Hepatic stellate cell (primary cell): Measurements from ENCODE around the gene BSCL2.
"Not testable (repeated sequence)": the region's sequence is repeated elsewhere in the genome, so short reads cannot be mapped to it uniquely, and the experiment has no call there.

Experiments
- DNase-seq: peaks from one replicate; pipeline ENCODE4 v3.0.0; 2011; ENCODE audit warnings: low spot score

BSCL2 gene

DNA sequence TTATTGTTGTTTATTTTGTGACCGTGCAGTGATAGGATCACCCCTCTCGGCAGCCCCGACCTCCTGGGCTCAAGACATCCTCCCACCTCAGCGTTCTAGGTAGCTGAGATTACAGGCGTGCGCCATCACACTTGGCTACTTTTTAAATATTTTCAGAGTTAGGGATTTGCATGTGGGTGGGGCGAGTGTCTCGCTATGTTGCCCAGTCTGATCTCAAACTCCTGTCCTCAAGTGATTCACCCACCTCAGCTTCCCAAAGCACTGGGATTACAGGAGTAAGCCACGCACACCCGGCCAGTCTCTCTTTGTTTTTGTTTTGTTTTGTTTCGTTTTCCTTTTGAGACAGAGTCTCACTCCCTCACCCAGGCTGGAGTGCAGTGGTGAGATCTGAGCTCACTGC is 52.9 kb downstream of the BSCL2 start:
- DNase-seq = no peak

DNA sequence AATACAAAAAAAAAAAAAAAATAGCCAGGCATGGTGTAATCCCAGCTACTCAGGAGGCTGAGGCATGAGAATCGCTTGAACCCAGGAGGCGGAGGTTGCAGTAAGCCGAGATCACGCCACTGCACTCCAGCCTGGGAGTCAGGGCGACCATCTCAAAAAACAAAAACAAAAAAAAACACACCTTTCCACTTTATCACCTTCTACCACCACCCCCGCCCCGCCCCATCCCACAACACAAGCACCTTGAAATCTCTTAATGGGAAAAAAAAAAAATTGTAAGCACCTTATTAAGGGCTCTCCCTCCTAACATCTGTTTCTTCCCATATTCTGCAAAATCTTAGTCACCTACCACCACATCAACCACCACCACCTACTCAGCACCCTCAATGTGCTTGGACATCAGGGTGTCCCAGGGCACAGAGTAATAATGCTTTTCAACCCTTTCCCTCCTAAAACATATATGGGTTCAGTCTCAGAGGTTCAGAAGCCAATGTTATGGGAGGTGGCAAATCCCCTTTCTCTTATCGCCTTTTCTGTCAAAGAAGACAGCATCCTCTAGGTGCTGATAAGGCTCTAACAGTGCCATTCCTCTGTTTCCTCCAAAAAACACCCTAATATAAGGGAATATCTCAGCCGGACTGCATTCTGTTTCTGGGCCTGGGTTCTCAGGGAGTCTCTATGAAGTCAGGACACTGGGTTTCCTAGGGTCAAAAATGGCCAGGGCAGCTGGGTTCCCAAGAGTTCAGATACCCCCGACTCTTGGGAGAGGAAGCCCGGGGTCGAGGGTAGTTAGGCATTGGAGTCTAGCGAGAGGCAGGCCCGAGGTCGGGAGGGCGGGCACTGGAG is 54.8 kb downstream of the BSCL2 start:
- no peak for DNase-seq

DNA sequence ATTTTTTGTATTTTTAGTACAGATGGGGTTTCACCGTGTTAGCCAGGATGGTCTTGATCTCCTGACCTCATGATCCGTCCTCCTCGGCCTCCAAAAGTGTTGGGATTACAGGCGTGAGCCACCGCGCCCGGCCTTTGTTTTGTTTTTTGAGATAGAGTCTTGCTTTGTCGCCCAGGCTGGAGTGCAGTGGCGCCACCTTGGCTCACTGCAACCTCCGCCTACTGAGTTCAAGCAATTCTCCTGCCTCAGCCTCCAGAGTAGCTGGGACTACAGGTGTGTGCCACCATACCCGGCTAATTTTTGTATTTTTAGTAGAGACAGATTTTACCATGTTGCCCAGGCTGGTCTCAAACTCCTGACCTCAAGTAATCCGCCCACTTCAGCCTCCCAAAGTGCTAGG is 56.9 kb downstream of the BSCL2 start:
- not testable (repeated sequence) for DNase-seq

DNA sequence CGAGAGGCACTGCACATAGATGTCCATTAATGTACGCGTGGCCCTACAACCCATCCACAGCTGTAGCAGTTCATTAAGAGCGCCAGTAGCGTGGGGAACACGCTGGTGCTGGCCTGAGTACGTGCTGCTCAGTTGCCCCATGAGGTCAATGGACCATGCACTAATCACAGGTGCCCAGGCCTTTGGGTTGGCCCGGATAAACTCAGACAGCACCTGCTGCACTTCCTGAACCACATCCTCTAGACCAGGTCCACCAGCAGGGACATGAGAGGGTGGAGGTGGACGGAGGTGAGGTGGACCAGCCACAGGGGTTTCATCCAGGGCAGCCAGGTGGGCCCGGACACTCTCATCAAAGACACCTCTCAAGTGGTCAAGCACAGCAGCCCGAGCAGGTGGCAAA is 57.7 kb downstream of the BSCL2 start:
- no peak for DNase-seq

DNA sequence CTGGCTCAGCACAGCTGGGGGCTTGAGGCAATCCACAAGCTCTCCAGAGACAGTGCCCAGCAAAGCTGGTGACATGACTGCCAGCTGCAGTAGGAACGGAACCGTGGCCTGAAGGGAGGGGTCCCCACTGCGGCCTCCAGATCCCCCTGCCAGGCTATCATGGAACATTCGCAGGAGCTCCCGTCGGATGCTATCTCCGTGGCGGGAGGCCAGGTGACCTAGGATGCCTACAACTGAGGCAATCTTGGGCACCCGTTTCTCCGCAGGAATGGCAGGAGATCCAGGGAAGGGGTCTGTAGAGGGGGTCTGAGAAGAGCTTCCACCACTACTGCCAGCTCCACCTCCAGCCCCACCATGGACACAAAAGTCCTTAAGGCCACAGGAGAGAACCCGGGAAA is 58.3 kb downstream of the BSCL2 start:
- no peak for DNase-seq

DNA sequence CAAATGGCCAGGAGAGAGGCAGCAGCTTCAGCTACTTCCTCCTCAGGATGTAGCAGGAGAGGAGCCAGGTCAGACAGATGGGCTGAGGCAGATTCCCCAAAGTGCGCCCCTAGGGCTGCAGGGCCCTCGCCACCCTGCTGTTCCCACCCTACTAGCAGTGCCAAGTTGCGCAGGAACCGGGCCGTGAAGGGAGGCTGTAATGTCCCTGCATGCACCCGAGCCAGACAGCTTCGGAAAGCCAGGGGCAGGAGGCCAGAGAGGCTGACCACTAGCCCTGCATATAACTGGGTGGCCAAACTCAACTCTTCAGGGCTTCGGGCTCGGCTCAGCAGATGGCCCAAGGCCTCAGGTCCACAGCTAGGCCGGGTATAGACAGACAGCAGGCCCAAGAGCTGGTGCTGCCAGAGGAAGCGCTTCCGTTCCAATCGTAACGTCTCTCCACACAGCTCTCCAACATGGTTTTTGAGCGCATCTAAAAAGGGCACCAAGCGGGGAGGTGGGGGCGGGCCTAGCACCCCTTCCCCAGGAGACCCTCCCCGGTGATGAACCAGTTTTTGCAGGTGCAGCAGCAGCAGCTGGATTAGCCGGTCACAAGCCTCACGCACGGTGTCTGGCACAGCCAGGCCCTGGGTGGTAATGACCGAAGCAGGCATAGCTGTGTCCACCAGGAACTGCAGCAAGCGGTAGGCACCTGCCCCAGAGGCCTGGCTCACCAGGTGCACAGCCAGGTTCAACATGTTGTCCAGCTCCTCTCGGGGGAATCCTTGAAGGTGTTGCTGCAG is 58.8 kb downstream of the BSCL2 start:
- no peak for DNase-seq

DNA sequence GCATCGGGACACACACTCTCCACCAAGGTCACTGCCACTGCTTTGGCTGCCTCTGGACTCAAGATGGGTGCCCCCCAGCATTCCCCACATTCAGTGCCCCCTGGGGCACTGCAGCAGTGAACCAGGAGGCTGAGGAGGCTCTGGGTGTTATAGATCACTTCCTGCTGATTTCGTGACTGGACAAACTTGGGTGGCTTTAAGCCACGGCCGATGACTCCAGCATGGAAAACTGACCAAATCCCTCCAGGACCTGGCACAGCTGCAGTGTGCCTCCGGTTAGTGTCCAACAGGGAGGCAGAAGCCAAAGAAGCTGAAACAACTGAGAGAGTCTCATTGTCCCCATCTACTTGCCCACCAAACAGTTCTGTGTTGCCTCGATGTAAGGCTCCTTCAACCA is 59.6 kb downstream of the BSCL2 start:
- DNase-seq = no peak

DNA sequence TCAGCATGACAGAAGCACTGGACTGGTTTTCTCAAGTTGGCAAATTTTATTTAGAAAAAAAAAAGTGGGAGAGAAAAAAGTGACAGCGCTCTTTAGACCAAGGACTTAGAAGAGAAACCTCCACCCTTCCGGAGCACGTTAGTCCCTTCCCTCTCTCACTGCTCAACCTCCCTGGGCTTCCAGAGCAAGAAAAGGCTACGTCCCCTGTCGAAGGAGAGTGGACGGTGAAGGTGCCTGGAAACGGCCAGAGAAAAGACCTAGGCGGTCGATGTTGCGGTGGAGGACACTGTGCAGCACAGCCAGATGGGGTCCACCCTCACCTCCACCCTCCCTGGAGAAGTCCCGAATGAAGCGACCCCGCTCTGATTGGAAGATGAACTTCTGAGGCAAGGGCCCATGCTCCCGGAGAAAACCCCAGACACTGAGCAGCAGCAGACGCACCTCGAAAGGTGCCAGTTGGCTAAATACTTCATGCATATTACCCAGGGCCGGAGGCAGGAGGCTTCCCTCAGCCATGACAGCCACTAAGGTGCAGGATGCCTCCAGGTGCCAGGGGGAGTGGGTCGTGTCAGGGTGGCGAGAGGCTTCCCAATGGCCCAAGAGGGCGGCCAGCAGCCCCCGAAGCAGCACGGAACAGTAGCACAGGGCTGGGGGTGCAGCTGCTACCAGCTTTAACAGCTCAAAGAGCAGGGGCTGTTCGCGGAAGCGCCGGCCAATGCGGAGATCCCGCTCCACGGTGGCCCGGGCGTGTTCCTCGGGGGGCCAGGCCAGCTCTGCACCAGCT is 60.2 kb downstream of the BSCL2 start:
- no peak for DNase-seq

DNA sequence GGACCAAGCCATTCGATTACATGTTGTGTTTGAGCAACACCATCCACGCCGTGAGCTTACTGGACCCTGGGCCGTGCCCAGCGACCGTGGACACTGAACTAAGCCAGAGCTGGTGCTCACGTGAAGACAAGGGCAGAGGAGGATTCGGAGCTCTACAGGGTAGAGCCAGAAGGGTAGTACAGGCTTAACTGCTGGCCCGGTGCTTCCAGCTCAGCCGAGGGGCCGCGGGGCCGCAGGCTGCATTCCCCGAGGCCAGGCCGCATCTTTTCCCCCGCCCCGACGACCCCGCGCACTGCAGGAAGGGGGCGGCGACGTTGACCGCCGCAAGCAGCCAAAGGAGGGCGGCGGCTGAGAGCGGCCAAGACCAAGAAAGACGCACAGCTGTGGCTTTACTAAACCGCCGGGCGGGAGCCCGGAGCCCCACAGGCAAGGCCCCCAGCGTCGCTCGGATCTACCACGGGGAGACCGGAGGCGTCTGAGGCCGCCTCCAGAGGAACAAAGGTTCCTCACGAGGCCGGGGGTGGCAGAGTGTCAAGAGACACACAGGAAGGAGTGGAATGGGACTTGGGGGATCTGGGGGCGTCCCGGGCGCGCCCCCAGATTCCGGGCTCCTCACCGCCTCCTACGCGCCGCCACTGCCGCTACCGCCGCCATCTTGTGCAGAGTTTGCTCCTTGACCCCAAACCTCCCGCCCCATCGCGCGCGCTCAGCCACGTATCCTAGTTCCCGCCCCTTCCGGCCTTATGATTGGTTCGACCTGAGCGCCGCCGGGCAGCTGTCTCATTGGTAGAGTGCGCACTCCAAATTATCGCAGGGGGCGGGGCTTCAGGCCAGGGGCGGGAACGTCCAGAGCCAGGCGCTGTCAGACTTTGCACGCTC is 61.0 kb downstream of the BSCL2 start, which contains the start of gene GANAB:
GANAB (minus strand) TSS at position 668 of the 879 bp plus-strand sequence; CDS start at position 654, 14 bp downstream.
- DNase-seq = peak; percentile 100

DNA sequence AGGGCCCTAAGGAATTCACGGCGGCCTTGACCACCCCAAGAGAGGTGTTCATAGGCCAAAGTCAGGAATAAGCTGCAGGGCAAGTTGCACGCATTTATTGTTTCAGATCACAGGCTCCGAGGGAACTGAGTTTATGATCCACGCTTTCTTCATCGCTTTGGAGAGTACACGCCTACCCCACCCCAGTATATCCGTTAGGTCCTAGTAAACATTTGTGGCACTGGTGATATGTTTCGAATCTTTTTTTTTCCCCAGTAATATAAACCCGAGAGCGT is 61.6 kb downstream of the BSCL2 start:
- DNase-seq = no peak

DNA sequence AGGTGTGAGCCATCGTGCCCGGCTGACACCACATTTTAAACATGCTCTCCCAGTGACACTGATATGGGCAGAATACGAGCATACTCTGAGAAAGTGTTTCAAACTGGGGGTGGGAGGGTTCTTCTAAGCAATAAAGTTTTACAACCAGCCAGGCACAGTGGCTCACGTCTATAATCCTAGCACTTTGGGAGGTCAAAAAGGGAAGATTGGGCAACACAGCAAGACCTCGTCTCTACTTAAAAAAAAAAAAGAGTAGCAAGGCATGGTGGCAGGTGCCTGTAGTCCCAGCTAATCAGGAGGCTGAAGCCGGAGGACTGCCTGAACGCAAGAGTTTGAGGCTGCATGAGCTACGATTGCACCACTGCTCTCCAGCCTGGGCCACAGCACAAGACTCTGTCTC is 63.0 kb downstream of the BSCL2 start:
- DNase-seq = no peak
